SU-DHL-6 (cell line): ENCODE results near the gene GRK6.

Source experiments
- H2AFZ ChIP-seq: fragments of 200-600 bp; sonication (generic); 2 replicates; pipeline ENCODE4 v1.6.1; 2014; ENCODE audit warnings: low read depth, mild to moderate bottlenecking, moderate library complexity, mixed read lengths, antibody characterized with exemption, low read length; ENCODE audit not compliant: severe bottlenecking
- H3F3A ChIP-seq: fragments of 200-600 bp; shearing (Covaris generic); 2 replicates; pipeline ENCODE4 v1.6.0; 2016; ENCODE audit warnings: antibody characterized with exemption, mild to moderate bottlenecking; ENCODE audit not compliant: insufficient read depth
- H3K27ac ChIP-seq: fragments of 200-600 bp; sonication (generic); 2 replicates; pipeline ENCODE4 v1.5.1; 2016; ENCODE audit warnings: low read depth, mild to moderate bottlenecking, low read length, moderate library complexity, mixed read lengths
- H3K27me3 ChIP-seq: fragments of 200-600 bp; sonication (generic), shearing (Covaris generic); 2 replicates; pipeline ENCODE4 v1.6.0; 2014; ENCODE audit warnings: mild to moderate bottlenecking, low read length
- H3K36me3 ChIP-seq: fragments of 200-600 bp; sonication (generic); 2 replicates; pipeline ENCODE4 v1.6.1; 2014; ENCODE audit warnings: mild to moderate bottlenecking, low read length, mixed read lengths
- H3K4me2 ChIP-seq: fragments of 300-600, 200-600 bp; shearing (Covaris generic), sonication (generic); 2 replicates; pipeline ENCODE4 v1.6.0; 2014; ENCODE audit warnings: low read length, low read depth, mild to moderate bottlenecking; ENCODE audit not compliant: poor library complexity, severe bottlenecking
- H3K4me3 ChIP-seq: fragments of 200-600 bp; sonication (generic); 2 replicates; pipeline ENCODE4 v1.5.1; 2014; ENCODE audit warnings: antibody characterized with exemption, low read length, mild to moderate bottlenecking, mixed read lengths; ENCODE audit not compliant: insufficient read depth, poor library complexity, severe bottlenecking
- H3K79me2 ChIP-seq: fragments of 200-600 bp; sonication (generic); 2 replicates; pipeline ENCODE4 v1.6.1; 2014; ENCODE audit warnings: mild to moderate bottlenecking, low read length, moderate library complexity; ENCODE audit not compliant: insufficient read depth
- H3K9ac ChIP-seq: fragments of 200-600 bp; sonication (generic); 2 replicates; pipeline ENCODE4 v1.7.0; 2014; ENCODE audit warnings: mild to moderate bottlenecking, low read length
- H3K9me2 ChIP-seq: fragments of 200-600 bp; sonication (generic); replicated peaks from 2 replicates; pipeline ENCODE4 v1.6.1; 2014; ENCODE audit warnings: low read length; ENCODE audit not compliant: insufficient read depth
- H3K9me3 ChIP-seq: fragments of 200-600 bp; sonication (generic); 2 replicates; pipeline ENCODE4 v1.6.1; 2014; ENCODE audit warnings: low read length, mixed read lengths; ENCODE audit not compliant: insufficient read depth
- H4K20me1 ChIP-seq: fragments of 200-600 bp; sonication (generic); 2 replicates; pipeline ENCODE4 v1.6.1; 2014; ENCODE audit warnings: low read depth, mild to moderate bottlenecking, antibody characterized with exemption, low read length, moderate library complexity, mixed read lengths
- EZH2phosphoT487 ChIP-seq: fragments of 200-600 bp; sonication (generic), shearing (Covaris generic); conservative IDR thresholded peaks from 2 replicates; pipeline ENCODE4 v1.6.1; 2018; ENCODE audit warnings: mild to moderate bottlenecking, antibody characterized with exemption, low read length, moderate library complexity, mixed read lengths
- TF ChIP-seq, protein P1 (sequence below): fragments of 200-600 bp; sonication (generic); IDR thresholded peaks from one replicate; pipeline ENCODE4 v1.5.1; 2017; ENCODE audit warnings: antibody characterized with exemption, mild to moderate bottlenecking, low read length, moderate library complexity; ENCODE audit not compliant: insufficient read depth, poor library complexity, severe bottlenecking

GRK6 gene

DNA sequence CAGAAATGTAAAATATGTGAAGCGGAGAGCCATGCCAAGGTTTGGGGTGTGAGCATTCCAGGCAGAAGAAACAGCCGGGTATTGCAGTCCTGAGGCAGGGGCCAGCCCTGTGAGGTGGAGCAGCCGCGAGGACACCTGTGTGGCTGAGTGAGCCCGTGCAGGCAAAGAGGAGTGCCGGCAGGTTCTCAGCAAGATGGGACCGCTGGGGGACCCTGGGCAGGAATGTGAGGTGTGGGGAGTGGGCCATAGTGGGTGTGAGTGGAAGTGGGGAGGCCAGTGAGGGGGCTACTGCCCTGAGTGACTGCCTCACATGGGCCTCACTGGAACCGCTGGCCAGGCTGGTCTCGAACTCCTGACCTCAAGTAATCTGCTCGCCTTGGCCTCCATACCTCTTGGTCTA, 12.0 kb downstream of the GRK6 start:
- Histone ChIP-seq H3K4me2 (no peak overlapping the region), H3K9me2 (no peaks in the 10 kb centered on the region), H2AFZ (no peak overlapping the region), H3K27me3 (no peaks in the 10 kb centered on the region), H3K9ac (no peak overlapping the region), H3K36me3 (no peaks in the 10 kb centered on the region), H3K27ac (no peak overlapping the region), H3K79me2 (no peaks in the 10 kb centered on the region), H3K4me3 (no peak overlapping the region), H4K20me1 (no peaks in the 10 kb centered on the region), H3F3A (no peaks in the 10 kb centered on the region; the same call in none of the 2 replicates), H3K9me3 (no peaks in the 10 kb centered on the region)
- TF ChIP-seq EZH2phosphoT487: no peak
- TF ChIP-seq, protein P1, sequence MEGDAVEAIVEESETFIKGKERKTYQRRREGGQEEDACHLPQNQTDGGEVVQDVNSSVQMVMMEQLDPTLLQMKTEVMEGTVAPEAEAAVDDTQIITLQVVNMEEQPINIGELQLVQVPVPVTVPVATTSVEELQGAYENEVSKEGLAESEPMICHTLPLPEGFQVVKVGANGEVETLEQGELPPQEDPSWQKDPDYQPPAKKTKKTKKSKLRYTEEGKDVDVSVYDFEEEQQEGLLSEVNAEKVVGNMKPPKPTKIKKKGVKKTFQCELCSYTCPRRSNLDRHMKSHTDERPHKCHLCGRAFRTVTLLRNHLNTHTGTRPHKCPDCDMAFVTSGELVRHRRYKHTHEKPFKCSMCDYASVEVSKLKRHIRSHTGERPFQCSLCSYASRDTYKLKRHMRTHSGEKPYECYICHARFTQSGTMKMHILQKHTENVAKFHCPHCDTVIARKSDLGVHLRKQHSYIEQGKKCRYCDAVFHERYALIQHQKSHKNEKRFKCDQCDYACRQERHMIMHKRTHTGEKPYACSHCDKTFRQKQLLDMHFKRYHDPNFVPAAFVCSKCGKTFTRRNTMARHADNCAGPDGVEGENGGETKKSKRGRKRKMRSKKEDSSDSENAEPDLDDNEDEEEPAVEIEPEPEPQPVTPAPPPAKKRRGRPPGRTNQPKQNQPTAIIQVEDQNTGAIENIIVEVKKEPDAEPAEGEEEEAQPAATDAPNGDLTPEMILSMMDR: no peak

DNA sequence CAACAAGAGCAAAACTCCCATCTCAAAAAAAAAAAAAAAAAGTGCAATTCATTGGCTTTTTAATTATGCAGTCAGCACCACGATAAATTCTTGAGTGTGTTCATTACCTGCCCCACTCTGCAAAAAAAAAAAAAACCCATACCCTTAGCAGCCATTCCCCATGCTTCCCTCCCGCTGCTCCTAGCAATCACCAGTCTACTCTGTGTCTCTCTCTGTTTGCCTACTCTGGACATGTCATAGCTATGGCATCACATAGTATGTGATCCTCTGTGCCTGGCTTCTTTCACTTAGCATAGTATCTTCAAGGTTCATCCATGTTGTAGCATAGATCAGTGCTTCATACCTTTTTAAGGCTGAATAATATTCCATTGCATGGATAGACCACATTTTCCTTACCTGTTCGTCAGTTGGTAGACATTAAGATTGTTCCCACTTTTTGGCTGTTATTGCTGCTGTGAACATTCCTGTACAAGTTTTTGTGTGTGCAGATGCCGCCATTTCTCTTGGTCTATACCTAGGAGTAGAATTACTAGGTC, 13.1 kb downstream of the GRK6 start:
- TF ChIP-seq, protein P1: no peak
- no peak for TF ChIP-seq EZH2phosphoT487
- Histone ChIP-seq H3K79me2 (no peaks in the 10 kb centered on the region), H3K36me3 (no peaks in the 10 kb centered on the region), H3K4me3 (no peak overlapping the region), H4K20me1 (no peaks in the 10 kb centered on the region), H3K9me3 (no peaks in the 10 kb centered on the region), H3K4me2 (no peak overlapping the region), H3K9ac (no peak overlapping the region), H3F3A (no peaks in the 10 kb centered on the region; the same call in none of the 2 replicates), H3K27me3 (no peaks in the 10 kb centered on the region), H3K9me2 (no peaks in the 10 kb centered on the region), H3K27ac (no peak overlapping the region), H2AFZ (no peak overlapping the region)

DNA sequence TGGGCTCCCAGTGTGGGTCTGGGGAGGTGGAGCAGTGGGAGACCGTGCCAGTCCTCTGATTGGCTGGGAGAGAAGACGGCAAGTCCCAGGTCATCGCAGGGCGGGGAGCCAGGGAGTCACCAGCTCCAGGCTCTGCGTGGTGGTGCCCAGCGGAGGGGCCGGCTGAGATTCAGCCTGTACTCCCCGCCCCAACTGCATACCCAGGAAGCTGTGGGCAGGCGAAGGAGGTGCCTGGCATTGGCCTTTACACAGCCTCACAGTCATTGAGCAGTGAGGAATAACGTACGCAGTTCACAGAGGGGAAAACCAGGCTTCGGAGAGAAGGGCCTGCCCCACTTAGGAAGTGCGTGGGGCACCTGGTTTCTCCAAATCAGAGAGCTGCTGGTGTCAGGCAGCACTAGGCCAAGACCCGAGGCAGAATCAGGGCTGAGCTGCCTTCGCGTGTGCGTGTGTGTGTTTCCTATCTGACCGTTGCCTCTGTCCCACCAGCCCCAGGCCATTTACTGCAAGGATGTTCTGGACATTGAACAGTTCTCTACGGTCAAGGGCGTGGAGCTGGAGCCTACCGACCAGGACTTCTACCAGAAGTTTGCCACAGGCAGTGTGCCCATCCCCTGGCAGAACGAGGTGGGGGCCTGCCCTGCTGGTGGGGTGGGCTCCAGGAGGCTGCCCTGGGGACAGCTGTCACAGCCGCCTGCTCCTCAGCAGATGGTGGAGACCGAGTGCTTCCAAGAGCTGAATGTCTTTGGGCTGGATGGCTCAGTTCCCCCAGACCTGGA, 13.9 kb downstream of the GRK6 start:
- Histone ChIP-seq H3K36me3 (no peaks in the 10 kb centered on the region), H3F3A (peaks cover 7% of the 10 kb centered on the region)

More for the DNA sequence above, 13.9 kb downstream of the GRK6 start:
- H3K4me3 ChIP-seq: no peak overlapping the region
- H3K4me2 ChIP-seq: no peak overlapping the region
- no peaks in the 10 kb centered on the region for H3K27me3 ChIP-seq
- H3K27ac ChIP-seq: no peak overlapping the region
- no peaks in the 10 kb centered on the region for H3K9me3 ChIP-seq
- H3K9me2 ChIP-seq: no peaks in the 10 kb centered on the region
- H3K79me2 ChIP-seq: no peaks in the 10 kb centered on the region
- no peak overlapping the region for H3K9ac ChIP-seq
- H4K20me1 ChIP-seq: no peaks in the 10 kb centered on the region
- H2AFZ ChIP-seq: no peak overlapping the region
- TF ChIP-seq, protein P1: no peak
- TF ChIP-seq EZH2phosphoT487: no peak
